Measurements from ENCODE around the gene FAM184B.

GRCh38 chr4:17701138-17701839, 80.1 kb downstream of the FAM184B start:
- TF ChIP-seq EZH2 (IDR thresholded peaks at IDR 0.05; ENCODE audit: insufficient read depth, poor library complexity, severe bottlenecking): no peak
- TF ChIP-seq EZH2phosphoT487 (IDR thresholded peaks at IDR 0.05; ENCODE audit: insufficient read depth, low read depth): no peak

Measured in GM23248 (cell line).